H1 (cell line): ENCODE measurements around the gene SEL1L3. TPM values are rescaled to one million over a fixed set of nuclear protein-coding genes. Genes with fewer than 3 reads are reported as not detected.

Source experiments
- BCL11A ChIP-seq, 2 experiments: IDR thresholded peaks; one replicate each; pipeline ENCODE4 v1.6.1; 2011; ENCODE audit warnings: low read depth in 2 of 2, low read length in 2 of 2, mild to moderate bottlenecking in 2 of 2
- SIRT6 ChIP-seq: IDR thresholded peaks from one replicate; pipeline ENCODE4 v1.7.1; 2012; ENCODE audit warnings: low read length, inconsistent platforms
- TBP ChIP-seq: IDR thresholded peaks from 2 replicates; pipeline ENCODE4 v1.6.1; 2011; ENCODE audit warnings: low read depth, low read length, improper control_type of control experiment
- polyA plus RNA-seq, 7 experiments: library from polyadenylated mRNA; depleted of rRNA in 3 of 7; stranded (reverse) in 5 of 7; unstranded in 2 of 7; fragments of >200 nt in 5 of 7; fragments of 200-250 nt in 2 of 7; gene quantifications; 1 replicate in 5 of 7; 2 replicates in 1 of 7; 4 replicates in 1 of 7; pipeline versions ENCODE4 v1.2.1 to v1.2.3, GENCODE V29; 2011 to 2013; ENCODE audit warnings: missing spikeins in 2 of 7, mixed read lengths in 2 of 7
- total RNA-seq: library from RNA; stranded (reverse); fragmentation: NEBNext Ultra II Directional; extraction: Animal tissue kit (Norgen Biotek cat#: 25700); gene quantifications from 2 replicates; pipeline ENCODE4 v1.2.1, GENCODE V29; 2021

The SEL1L3 gene
- total and polyA plus RNA-seq, 2 of the 8 experiments (the other 6 are each of a cell fraction or from before 2014, with no cell fraction given), result 18.2 to 54.0 TPM

GRCh38 chr4:25723409-25723808 lies 139.4 kb downstream of the SEL1L3 start (continued):
- TF ChIP-seq TBP (no peak), BCL11A (IDR thresholded peaks at IDR 0.05; ENCODE audit: low read depth in 2 of 2, low read length in 2 of 2) (no peak), SIRT6 (no peak)
